Activated CD8-positive, alpha-beta memory T cell treated with anti-CD3 and anti-CD28 coated beads for 4 hours (primary cell): ENCODE results near the gene GDPGP1.
A peak's percentile ranks its signal among the peaks of the same experiment; 100 is the strongest.
"Not testable (repeated sequence)": the region's sequence is repeated elsewhere in the genome, so short reads cannot be mapped to it uniquely, and the experiment has no call there.

Source experiments
- DNase-seq, 2 donors: peaks; one replicate each; pipeline ENCODE4 v3.0.0-alpha.2; 2020; ENCODE audit warnings: low read depth in 2 of 2

GDPGP1 gene

GRCh38 chr15:90234096-90234988 is at the start of gene GDPGP1:
Gene GDPGP1 (plus strand): TSS chr15:90234209. CDS start chr15:90240909, 6,700 bp downstream.
- no peak for DNase-seq

- DNase-seq: no peak
Measured at GRCh38 chr15:90184786-90185704, 49.0 kb upstream of the GDPGP1 start.

- DNase-seq: no peak
Measured at GRCh38 chr15:90187257-90187868, 46.6 kb upstream of the GDPGP1 start.

- not testable (repeated sequence) for DNase-seq
Measured at GRCh38 chr15:90188065-90188464, 45.9 kb upstream of the GDPGP1 start.

- DNase-seq: no peak
Measured at GRCh38 chr15:90188914-90189748, 44.9 kb upstream of the GDPGP1 start.

GRCh38 chr15:90189781-90190467 is 44.1 kb upstream of the GDPGP1 start:
- DNase-seq: no peak

- DNase-seq: no peak
Measured at GRCh38 chr15:90190606-90191343, 43.2 kb upstream of the GDPGP1 start.

- no peak for DNase-seq
Measured at GRCh38 chr15:90191344-90191687, 42.7 kb upstream of the GDPGP1 start.

- no peak for DNase-seq
Measured at GRCh38 chr15:90191794-90192509, 42.1 kb upstream of the GDPGP1 start.

- DNase-seq: no peak
Measured at GRCh38 chr15:90192961-90193786, 40.8 kb upstream of the GDPGP1 start.

GRCh38 chr15:90194655-90195054 is 39.4 kb upstream of the GDPGP1 start:
- no peak for DNase-seq

- DNase-seq: no peak
Measured at GRCh38 chr15:90200534-90201129, 33.4 kb upstream of the GDPGP1 start.

GRCh38 chr15:90201130-90201943 is 32.7 kb upstream of the GDPGP1 start, which contains the start of gene SEMA4B:
Gene SEMA4B (plus strand): TSS chr15:90201330. CDS start chr15:90201579, 249 bp downstream.
- peak; percentile 19 to 44 for DNase-seq

- DNase-seq: no peak
Measured at GRCh38 chr15:90201944-90202375, 32.0 kb upstream of the GDPGP1 start.

- no peak for DNase-seq
Measured at GRCh38 chr15:90202929-90203328, 31.1 kb upstream of the GDPGP1 start.

- no peak for DNase-seq
Measured at GRCh38 chr15:90203473-90203872, 30.5 kb upstream of the GDPGP1 start.

- DNase-seq: no peak
Measured at GRCh38 chr15:90203922-90204321, 30.1 kb upstream of the GDPGP1 start.
